ENCODE data around the gene RAB8A.

The RAB8A gene

DNA sequence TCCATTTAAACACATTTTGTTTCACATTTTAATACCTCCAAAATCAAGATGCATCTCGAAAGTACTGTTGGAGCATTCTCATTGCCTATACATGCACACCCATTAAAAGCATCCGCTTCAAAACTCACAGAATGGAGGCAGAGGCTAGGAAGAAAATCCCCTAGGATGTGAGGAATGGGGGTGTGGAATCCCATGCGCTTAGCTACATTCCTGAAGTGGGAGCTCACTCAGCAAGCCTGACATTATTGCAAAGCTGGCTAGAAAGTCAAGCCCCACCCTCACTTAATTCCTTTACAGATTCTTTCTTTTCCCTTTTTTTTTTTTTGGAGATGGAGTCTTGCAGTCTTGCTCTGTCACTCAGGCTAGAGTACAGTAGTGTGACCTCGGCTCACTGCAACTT, 68.9 kb downstream of the RAB8A start:
- DNase-seq (ENCODE audit: low read depth): peak; percentile 53
